ENCODE measurements around the gene NR2F2.

- TF ChIP-seq CTCF (IDR thresholded peaks at IDR 0.05) (no peak), ZFX (IDR thresholded peaks at IDR 0.05; ENCODE audit: borderline replicate concordance) (no peak)
Measured at GRCh38 chr15:96363707-96364106, 33.2 kb downstream of the NR2F2 start.

Data from 22Rv1 (cell line).